Right cardiac atrium (tissue), 5 donors: Measurements from ENCODE around the gene ISG20L2. TPM values are rescaled to one million over a fixed set of nuclear protein-coding genes. Genes with fewer than 3 reads are reported as not detected.

Source experiments
- ATAC-seq, 2 donors: fragments of 200-7000 bp; cut with Tn5 transposase; one replicate each; pipeline versions ENCODE4 v1.8.0 to v1.9.1; 2020; ENCODE audit warnings: moderate library complexity in 2 of 2, mild to moderate bottlenecking in 1 of 2
- DNase-seq, 3 donors: peaks; one replicate each; pipeline ENCODE4 v3.0.0-alpha.2; 2020
- H3K27ac ChIP-seq: one replicate; pipeline ENCODE4 v1.5.1; 2013; ENCODE audit warnings: mild to moderate bottlenecking, low read length, control low read depth, moderate library complexity
- H3K27me3 ChIP-seq: one replicate; pipeline ENCODE4 v1.6.1; 2013; ENCODE audit not compliant: control insufficient read depth, insufficient read depth
- H3K4me1 ChIP-seq: one replicate; pipeline ENCODE4 v1.6.1; 2013; ENCODE audit warnings: low read length; ENCODE audit not compliant: control insufficient read depth, insufficient read depth
- H3K4me3 ChIP-seq: one replicate; pipeline ENCODE4 v1.5.1; 2013; ENCODE audit warnings: low read length, control low read depth
- H3K9me3 ChIP-seq: one replicate; pipeline ENCODE4 v1.6.1; 2013; ENCODE audit warnings: low read length; ENCODE audit not compliant: control insufficient read depth
- WGBS: extraction: QIAGEN DNeasy Blood & Tissue Kit; methylation state at CpG from one replicate; pipeline ENCODE4 v1.1.7; 2013; 5-methylcytosine and 5-hydroxymethylcytosine counted together
- intact Hi-C, 4 donors: fragments of 100-400 bp; cut with DNase I; formaldehyde crosslinking; loops; one replicate each; pipeline versions ENCODE4 v1.11.0 to v1.14.0; 2022 to 2023
- polyA plus RNA-seq: library from polyadenylated mRNA; stranded (reverse); fragments of 200-250 nt; gene quantifications from one replicate; pipeline ENCODE4 v1.2.3, GENCODE V29; 2013
- total RNA-seq, 4 donors: library from RNA; stranded (reverse); fragmentation: NEBNext Ultra II Directional; extraction: Animal tissue kit (Norgen Biotek cat#: 25700); gene quantifications; one replicate each; pipeline ENCODE4 v1.2.1, GENCODE V29; 2021
- donor health status: healthy with polysubstance abuse.
- donor health status: DM: no; HTN: yes; CAD: no.
- donor health status: DM: no; HTN: no; CAD: no.
- donor health status: DM: no; HTN: yes; CAD: no; lungs with severe emphysema.
- donor health status: DM: yes; HTN: yes; CAD: no.

ISG20L2 gene
- total and polyA plus RNA-seq, 5 donors: 9.2 to 23.0 (median 13.1) TPM

DNA sequence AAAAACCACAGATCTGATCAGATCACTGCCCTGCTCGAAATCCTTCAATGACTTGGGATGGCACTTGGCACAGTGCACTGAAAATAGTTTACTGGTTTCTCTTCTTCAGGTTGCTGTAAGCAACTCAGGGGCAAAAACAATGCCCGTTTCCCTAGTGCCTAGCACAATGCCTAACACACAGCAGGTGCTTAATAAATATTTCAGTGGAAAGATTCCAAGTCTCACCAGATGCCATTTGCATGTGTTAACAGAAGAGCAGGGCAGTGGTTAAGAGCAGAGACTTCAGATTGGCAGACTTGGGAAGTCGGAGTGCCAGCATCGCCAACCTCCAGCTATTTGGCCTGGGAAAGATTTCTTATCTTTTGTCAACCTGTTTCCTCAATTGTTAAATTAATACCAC is 11.2 kb downstream of the ISG20L2 start:
- 84% methylated on average over 4 of the region's 4 CpGs for WGBS
- DNase-seq (peak in 1 of 3 donors; percentile 5), ATAC-seq (no peak)
- no peaks in the 10 kb centered on the region for H3K9me3 ChIP-seq
- no peaks in the 10 kb centered on the region for H3K4me1 ChIP-seq
- intact Hi-C loops: no loop called here
- H3K27me3 ChIP-seq: no peaks in the 10 kb centered on the region
- no peak overlapping the region for H3K4me3 ChIP-seq
- no peak overlapping the region for H3K27ac ChIP-seq

DNA sequence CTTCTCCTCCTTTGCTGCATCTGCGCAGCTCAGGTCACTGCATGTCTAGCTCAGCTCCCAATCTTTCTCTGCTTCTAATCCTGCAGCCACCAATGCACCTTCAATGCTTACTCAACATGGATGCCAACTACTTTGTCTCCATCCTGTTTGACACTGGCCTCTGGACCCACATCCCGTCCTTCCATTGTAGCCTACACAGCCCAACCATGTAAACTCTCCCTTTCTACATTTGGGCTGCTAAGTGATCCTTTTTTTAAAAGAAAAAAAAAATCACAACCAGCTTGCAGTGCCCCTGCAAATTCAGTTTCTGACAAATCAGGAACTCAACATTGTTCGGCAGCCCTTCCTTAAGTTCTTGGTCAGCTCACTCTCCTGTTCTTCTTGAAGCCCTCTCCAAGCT is 13.7 kb downstream of the ISG20L2 start:
- H3K27ac ChIP-seq: no peak overlapping the region
- DNase-seq (peak in 1 of 3 donors; percentile 22), ATAC-seq (no peak)
- intact Hi-C loops: no loop called here
- no peaks in the 10 kb centered on the region for H3K9me3 ChIP-seq
- H3K27me3 ChIP-seq: no peaks in the 10 kb centered on the region
- WGBS: 74% methylated on average over 3 of the region's 3 CpGs
- H3K4me3 ChIP-seq: no peak overlapping the region
- no peaks in the 10 kb centered on the region for H3K4me1 ChIP-seq

DNA sequence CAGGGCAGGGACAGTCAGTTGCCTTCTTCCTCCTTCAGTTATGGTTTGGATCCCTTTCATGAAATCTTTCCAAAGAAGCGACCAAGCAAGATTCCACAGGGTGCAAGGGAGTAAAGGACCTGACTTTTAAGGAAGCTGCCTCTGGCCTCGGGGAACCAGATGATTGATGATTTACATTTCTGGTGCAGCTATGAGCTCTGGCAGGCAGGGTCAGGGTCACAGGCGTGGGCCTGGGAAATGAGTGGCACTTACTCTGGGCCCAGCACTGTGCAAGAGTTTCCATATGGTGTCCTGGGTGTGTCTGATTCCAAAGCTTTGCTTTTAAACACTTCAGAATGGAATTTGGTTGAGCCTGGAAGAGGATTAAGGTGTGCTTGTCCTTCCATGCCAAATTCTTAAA is 15.9 kb downstream of the ISG20L2 start:
- DNase-seq: no peak
- H3K27ac ChIP-seq: no peak overlapping the region
- intact Hi-C loops: no loop called here

DNA sequence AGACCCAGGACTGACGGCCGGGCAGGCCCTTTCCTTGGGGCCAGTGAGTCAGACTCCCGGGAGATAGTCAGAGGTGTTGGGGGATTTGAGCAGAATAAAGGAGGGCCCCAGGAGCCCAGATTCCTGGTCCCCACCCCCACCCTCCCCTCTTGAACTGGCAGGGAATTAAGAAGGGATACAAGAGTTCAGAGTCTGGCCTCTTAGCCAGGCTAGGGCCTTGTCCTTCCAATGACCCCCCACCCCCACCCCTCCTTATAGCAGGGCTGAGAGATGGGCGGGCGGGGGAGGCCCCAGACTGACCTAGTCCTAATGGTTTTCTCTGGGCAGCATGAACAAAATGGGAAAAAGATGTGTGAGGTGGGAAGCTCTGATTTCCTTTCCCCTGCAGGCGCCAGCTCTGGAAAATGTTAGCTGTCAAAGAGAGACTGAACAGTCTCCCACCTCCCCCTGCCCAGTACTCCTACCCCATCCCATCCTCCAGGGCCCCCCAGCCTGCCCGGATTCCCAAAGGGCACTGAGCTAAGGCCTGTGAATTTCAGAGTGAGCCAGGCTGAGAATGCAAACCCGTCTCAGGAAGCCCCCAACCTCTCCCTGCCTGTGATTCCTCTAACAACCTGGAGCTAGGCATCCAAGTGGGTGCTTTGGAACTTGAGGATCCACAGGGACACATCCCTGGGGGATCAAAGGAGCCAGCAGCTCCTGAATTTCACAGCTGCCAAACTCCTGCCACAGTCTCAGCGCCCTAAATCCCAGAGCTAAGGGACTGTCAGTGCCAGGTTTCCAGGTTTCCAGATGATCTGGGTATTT is 17.4 kb downstream of the ISG20L2 start:
- ATAC-seq (no peak), DNase-seq (peak in 1 of 3 donors; percentile 16)
- H3K27ac ChIP-seq: no peak overlapping the region
- WGBS: 79% methylated on average over 9 of the region's 9 CpGs
- H3K4me1 ChIP-seq: no peaks in the 10 kb centered on the region
- H3K27me3 ChIP-seq: no peaks in the 10 kb centered on the region
- H3K4me3 ChIP-seq: no peak overlapping the region
- no peaks in the 10 kb centered on the region for H3K9me3 ChIP-seq
- intact Hi-C loops: no loop called here

More for the DNA sequence above, 15.9 kb downstream of the ISG20L2 start:
- no peaks in the 10 kb centered on the region for H3K4me1 ChIP-seq
- WGBS: 77% methylated on average over 3 of the region's 3 CpGs
- ATAC-seq: no peak
- no peaks in the 10 kb centered on the region for H3K9me3 ChIP-seq
- no peak overlapping the region for H3K4me3 ChIP-seq
- H3K27me3 ChIP-seq: no peaks in the 10 kb centered on the region

DNA sequence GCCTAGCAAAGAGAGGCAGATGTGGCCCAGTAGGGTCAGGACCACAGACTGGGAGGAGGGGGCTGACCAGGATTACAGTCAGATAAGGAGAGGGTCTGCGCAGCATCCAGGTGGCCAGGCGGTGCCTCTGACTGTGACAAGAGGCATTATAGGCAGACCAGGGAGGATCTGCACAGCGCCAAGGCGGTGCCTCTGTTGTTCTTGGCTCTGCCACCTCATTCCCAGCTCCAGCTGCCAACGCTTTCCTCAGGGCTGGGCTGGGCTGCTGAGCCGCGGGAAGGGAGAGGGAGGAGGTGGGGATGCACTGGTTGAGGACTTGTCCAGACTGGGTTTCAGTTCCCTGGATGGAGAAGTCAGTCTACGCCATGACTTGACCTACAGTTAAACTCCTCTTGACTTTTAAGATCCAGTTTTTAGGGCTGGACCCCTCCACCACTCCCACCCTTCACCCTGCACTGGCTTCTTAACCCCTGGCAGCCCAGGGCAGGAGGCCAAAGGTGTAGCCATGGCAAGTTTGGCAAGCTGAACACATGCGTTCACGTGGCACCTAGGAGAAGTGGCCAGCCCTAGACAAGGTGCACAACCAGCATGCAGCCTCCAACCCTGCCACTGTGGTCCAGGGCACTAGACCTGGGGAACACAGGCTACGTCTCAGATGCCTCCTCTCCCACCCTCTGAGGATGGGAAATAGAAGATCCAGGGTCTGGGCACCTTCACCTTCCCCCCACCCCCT is 18.6 kb downstream of the ISG20L2 start:
- no peaks in the 10 kb centered on the region for H3K27me3 ChIP-seq
- peak; percentile 84 to 87 for ATAC-seq
- no peak overlapping the region for H3K27ac ChIP-seq
- H3K9me3 ChIP-seq: no peaks in the 10 kb centered on the region
- H3K4me1 ChIP-seq: peaks cover 1% of the 10 kb centered on the region
- peak; percentile 82 to 91 (median 90) for DNase-seq
- intact Hi-C loops: no loop called here
- 38% methylated on average over 11 of the region's 11 CpGs for WGBS
- H3K4me3 ChIP-seq: no peak overlapping the region

DNA sequence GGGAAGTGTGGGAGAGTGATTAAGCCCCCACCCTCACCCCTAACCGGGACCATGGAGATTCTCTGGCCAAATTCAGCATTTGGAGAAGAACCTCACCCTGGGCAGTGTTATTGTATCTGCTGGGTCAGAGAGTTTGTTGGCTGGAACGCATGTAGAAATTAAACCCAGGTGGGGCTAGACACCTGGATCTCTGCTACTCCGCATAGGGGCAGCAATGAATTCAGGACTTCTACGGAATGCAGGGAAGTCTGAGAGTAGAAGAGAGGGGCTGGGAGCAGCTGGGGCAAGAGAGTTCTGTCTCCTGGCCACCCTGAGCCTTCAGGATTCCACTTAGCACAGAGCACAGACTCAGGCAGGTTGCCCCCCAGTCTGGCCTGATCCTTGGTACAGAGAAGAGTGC is 19.5 kb downstream of the ISG20L2 start:
- H3K4me1 ChIP-seq: peaks cover 4% of the 10 kb centered on the region
- DNase-seq (peak in 1 of 3 donors; percentile 6), ATAC-seq (no peak)
- 77% methylated on average over 4 of the region's 4 CpGs for WGBS
- no peak overlapping the region for H3K4me3 ChIP-seq
- no peak overlapping the region for H3K27ac ChIP-seq
- H3K27me3 ChIP-seq: no peaks in the 10 kb centered on the region
- intact Hi-C loops: no loop called here
- no peaks in the 10 kb centered on the region for H3K9me3 ChIP-seq

DNA sequence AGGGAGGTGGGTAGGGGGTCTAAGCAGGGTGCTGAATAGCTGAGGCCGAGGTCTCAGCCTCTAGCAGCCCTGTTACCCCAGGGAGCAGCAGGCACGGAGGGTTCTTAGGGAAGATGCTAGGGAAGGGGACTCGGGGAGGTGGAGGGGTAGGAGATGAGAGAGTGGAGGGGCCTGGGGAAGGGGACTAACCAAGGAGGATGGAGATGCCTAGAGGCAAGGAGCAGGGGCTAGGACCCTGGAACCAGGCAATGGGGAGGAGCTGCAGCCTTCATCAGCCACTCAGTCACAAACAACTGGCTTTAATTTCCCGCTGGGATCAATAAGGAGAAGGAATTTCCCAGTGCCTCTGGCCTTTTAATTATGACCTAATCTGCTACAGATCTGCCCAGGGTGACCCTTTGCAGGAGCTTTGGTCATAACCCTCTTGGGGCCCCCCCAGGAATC is 20.3 kb downstream of the ISG20L2 start:
- Histone ChIP-seq H3K4me3 (no peak overlapping the region), H3K4me1 (peaks cover 4% of the 10 kb centered on the region), H3K27ac (no peak overlapping the region), H3K9me3 (no peaks in the 10 kb centered on the region), H3K27me3 (no peaks in the 10 kb centered on the region)
- no peak for ATAC-seq
- WGBS: 55% methylated on average over 4 of the region's 4 CpGs
- peak in 1 of 3 donors; percentile 16 for DNase-seq
- intact Hi-C loops: no loop called here

DNA sequence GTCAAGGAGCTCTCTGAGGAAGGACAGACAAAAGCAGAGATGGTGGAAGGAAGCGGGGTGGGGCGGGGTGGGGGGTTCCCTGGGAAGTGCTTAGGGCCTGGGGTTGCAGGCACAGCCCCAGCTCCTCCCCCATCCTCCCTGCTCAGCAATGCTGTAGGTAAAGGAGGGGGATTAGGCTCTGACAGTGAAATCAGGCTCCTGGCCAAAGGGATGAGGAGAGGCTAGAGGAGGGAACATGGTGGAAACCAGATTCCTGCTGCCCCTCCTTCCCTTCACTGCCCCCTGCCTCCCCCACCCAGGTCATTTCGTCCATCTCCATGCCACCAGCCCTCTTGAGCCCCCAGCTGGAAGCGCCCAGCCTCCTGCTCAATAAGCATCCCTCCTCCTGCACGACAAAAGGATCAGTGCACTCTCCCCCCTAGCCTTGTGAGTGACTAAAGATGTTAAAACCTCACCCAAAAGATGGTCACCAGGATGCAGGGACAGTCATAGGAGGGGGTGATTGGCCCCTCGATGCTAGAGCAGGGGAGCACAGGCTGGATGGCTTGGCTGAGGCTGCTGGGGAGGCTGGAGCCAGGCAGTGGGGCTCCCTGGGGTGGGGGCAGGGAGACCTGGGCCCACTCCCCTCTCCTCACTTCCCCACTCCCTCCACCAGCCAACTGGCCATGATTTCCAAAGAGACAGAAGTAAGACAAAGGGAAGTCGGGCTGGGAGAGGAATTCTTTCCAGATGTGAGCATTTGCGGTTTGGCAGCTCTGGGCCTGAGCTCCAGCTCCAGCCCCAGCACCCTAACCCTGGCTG is 20.9 kb downstream of the ISG20L2 start:
- ATAC-seq: no peak
- H3K4me3 ChIP-seq: no peak overlapping the region
- no peaks in the 10 kb centered on the region for H3K27me3 ChIP-seq
- peaks cover 4% of the 10 kb centered on the region for H3K4me1 ChIP-seq
- no peaks in the 10 kb centered on the region for H3K9me3 ChIP-seq
- 48% methylated on average over 8 of the region's 8 CpGs for WGBS
- H3K27ac ChIP-seq: no peak overlapping the region
- DNase-seq: peak in 1 of 3 donors; percentile 31
- intact Hi-C loops: no loop called here

DNA sequence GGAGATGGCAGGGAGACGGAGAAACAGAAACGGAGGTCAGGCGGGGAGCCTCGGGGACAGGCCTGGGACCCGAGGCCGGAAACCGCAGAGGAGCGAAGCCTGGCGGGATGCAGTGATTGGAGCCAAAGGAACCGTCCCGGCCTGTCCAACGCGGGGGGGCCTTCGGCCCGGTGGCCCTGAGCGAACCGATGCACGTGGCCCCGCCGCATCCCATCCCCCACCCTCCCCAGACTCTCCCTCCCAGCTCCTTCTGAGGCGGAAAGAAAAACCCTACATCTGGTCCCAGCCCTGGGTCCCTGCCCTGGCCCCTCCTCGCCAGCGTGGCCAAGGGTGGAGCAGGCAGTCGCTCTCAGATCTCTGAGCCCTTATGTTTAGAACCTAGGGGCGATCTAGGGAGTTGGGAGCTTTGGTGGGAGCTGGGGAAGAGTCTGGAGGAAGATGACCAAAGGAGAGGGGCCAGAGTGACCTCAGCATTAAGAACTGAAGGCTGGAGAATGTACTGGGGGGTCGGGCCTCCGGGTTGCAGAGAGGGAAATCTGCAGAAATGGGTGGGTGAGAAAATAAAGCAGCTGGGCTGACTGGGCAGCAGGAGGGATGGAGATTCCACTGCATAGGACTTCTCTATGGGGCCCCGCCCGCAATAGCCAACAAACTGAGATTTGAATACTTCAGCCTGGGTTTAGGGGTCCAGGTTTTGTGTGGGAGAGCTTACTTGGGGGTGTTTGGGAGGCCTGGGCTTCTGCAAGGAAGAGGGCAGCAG is 21.7 kb downstream of the ISG20L2 start:
- Histone ChIP-seq H3K27ac (peak overlapping the region; percentile 0), H3K4me1 (peaks cover 4% of the 10 kb centered on the region)

DNA sequence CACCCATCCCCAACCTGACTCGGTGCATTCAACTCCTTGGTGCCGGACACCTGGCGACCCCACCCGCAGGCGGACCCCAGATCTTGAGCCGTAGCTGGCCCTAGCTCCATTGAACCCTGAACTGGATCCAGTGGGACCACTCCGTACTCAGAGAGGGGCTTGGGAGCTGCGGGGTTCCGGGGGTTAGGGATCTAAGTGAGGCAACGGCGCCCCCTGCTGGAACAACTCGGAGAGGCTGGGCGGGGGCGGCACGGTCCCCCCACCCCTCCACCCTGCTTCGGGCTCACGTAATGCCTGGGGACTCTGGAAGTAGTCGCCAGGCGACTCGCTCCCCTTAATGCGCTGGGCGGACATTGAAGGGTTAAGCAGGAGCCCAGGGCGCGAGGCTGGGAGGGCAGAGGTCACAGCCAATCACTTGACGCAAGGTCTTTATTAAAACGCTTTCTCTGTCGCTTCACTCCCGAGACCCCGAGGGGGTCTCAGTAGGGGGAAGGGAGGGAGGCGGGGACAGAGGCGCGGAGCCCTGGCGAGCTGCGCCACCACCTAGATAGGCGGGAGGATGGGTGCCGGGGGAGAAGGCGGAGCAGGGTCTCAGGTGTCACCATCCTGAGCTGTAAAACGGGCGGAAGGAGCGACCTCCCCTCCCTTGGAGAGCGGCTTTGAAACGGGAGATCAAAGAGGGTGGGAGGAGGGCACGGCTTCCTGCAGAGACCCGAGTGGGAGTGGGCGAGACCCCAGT is 22.5 kb downstream of the ISG20L2 start:
- Histone ChIP-seq H3K4me1 (peaks cover 4% of the 10 kb centered on the region), H3K27ac (peak overlapping the region; percentile 0), H3K9me3 (no peaks in the 10 kb centered on the region), H3K27me3 (no peaks in the 10 kb centered on the region), H3K4me3 (peak overlapping the region; percentile 5)
- intact Hi-C loops: no loop called here
- WGBS: 1% methylated on average over 45 of the region's 45 CpGs
- DNase-seq (peak; percentile 66 to 87 (median 86)), ATAC-seq (peak; percentile 35 to 55)

More for the DNA sequence above, 21.7 kb downstream of the ISG20L2 start:
- Histone ChIP-seq H3K4me3 (peak overlapping the region; percentile 5), H3K9me3 (no peaks in the 10 kb centered on the region), H3K27me3 (no peaks in the 10 kb centered on the region)
- peak; percentile 69 to 90 (median 88) for DNase-seq
- intact Hi-C loops: no loop called here
- WGBS: 5% methylated on average over 29 of the region's 29 CpGs
- peak; percentile 56 to 63 for ATAC-seq
